Natural killer cell (primary cell): ENCODE results near the gene PLXNC1. TPM values are rescaled to one million over a fixed set of nuclear protein-coding genes. Genes with fewer than 3 reads are reported as not detected.

ENCODE experiments used
- ATAC-seq, 3 donors: fragments of 150-1000 bp in 2 of 3; fragments of 200-7000 bp in 1 of 3; cut with Tn5 transposase; 1 replicate in 1 of 3; 2 replicates in 2 of 3; pipeline ENCODE4 v1.10.0; 2021; ENCODE audit warnings: mild to moderate bottlenecking in 2 of 3, moderate library complexity in 2 of 3
- DNase-seq, 2 donors: peaks; one replicate each; pipeline versions ENCODE4 v3.0.0 to v3.0.0-alpha.2; 2013 to 2021; ENCODE audit warnings: mixed read lengths in 1 of 2
- H3K27ac ChIP-seq: one replicate; pipeline ENCODE4 v1.5.1; 2013; ENCODE audit warnings: mild to moderate bottlenecking, low read length
- H3K27me3 ChIP-seq: one replicate; pipeline ENCODE4 v1.6.1; 2013; ENCODE audit warnings: low read length; ENCODE audit not compliant: control insufficient read depth, insufficient read depth
- H3K36me3 ChIP-seq: one replicate; pipeline ENCODE4 v1.6.1; 2013; ENCODE audit warnings: low read length; ENCODE audit not compliant: control insufficient read depth, insufficient read depth
- H3K4me1 ChIP-seq: one replicate; pipeline ENCODE4 v1.6.1; 2013; ENCODE audit warnings: low read length; ENCODE audit not compliant: control insufficient read depth, insufficient read depth
- H3K4me3 ChIP-seq: one replicate; pipeline ENCODE4 v1.5.1; 2013; ENCODE audit warnings: low read length
- H3K9me3 ChIP-seq: one replicate; pipeline ENCODE4 v1.6.1; 2013; ENCODE audit warnings: low read length; ENCODE audit not compliant: control insufficient read depth, insufficient read depth
- H3K27ac Mint-ChIP-seq, 2 donors: one replicate each; pipeline ENCODE4 v1.8.0; 2022; ENCODE audit warnings: mild to moderate bottlenecking in 2 of 2, mixed read lengths in 2 of 2, moderate library complexity in 1 of 2
- H3K27me3 Mint-ChIP-seq, 2 donors: one replicate each; pipeline ENCODE4 v1.8.0; 2022; ENCODE audit warnings: low read depth in 2 of 2, mixed read lengths in 2 of 2
- H3K36me3 Mint-ChIP-seq: one replicate; pipeline ENCODE4 v1.8.0; 2022; ENCODE audit warnings: mixed read lengths
- H3K4me1 Mint-ChIP-seq, 2 donors: one replicate each; pipeline ENCODE4 v1.8.0; 2022; ENCODE audit warnings: mixed read lengths in 2 of 2
- H3K4me3 Mint-ChIP-seq: one replicate; pipeline ENCODE4 v1.8.0; 2022; ENCODE audit warnings: mild to moderate bottlenecking, moderate library complexity, mixed read lengths
- H3K9me3 Mint-ChIP-seq, 2 donors: one replicate each; pipeline ENCODE4 v1.8.0; 2022; ENCODE audit warnings: mixed read lengths in 2 of 2
- CTCF ChIP-seq: fragments of 200-600 bp; IDR thresholded peaks from one replicate; pipeline ENCODE4 v1.8.0; 2022; ENCODE audit warnings: antibody characterized with exemption
- WGBS: methylation state at CpG from one replicate; pipeline ENCODE4 v1.1.7; 2013; ENCODE audit warnings: missing lambda C conversion rate; ENCODE audit not compliant: insufficient coverage; 5-methylcytosine and 5-hydroxymethylcytosine counted together
- intact Hi-C: fragments of 100-400 bp; cut with micrococcal nuclease; formaldehyde crosslinking; loops from one replicate; pipeline ENCODE4 v1.14.2; 2022
- total RNA-seq, 4 donors: library from RNA; stranded (reverse); fragments of 120-200 nt in 1 of 4; gene quantifications; one replicate each; pipeline versions ENCODE4 v1.2.3 to v1.2.4, GENCODE V29; 2013 to 2022

PLXNC1 gene
- total RNA-seq, 3 donors from 2014 or later (not counting 1 experiment from before 2014, with no cell fraction given) = 22.0 to 30.7 (median 26.5) TPM

GRCh38 chr12:94239332-94239993, 91.1 kb downstream of the PLXNC1 start:
- no peak for DNase-seq
- H3K27ac Mint-ChIP-seq = peak overlapping the region in 1 of 2 donors; percentile 74
- peaks cover 27 to 38% of the 10 kb centered on the region in 2 donors for H3K4me1 Mint-ChIP-seq
- no peaks in the 10 kb centered on the region for H3K9me3 ChIP-seq
- H3K4me3 ChIP-seq = no peak overlapping the region
- peaks cover 12% of the 10 kb centered on the region for H3K4me1 ChIP-seq
- H3K27me3 Mint-ChIP-seq = no peaks in the 10 kb centered on the region
- no peak for ATAC-seq
- 97% methylated on average over 7 of the region's 7 CpGs for WGBS
- H3K4me3 Mint-ChIP-seq = no peak overlapping the region
- no peak for TF ChIP-seq CTCF
- peak overlapping the region; percentile 23 for H3K27ac ChIP-seq
- no peaks in the 10 kb centered on the region for H3K27me3 ChIP-seq
- H3K9me3 Mint-ChIP-seq = no peaks in the 10 kb centered on the region
- intact Hi-C loops = no loop called here
- H3K36me3 ChIP-seq = peaks cover 6% of the 10 kb centered on the region
- peaks cover 13% of the 10 kb centered on the region for H3K36me3 Mint-ChIP-seq

DNA sequence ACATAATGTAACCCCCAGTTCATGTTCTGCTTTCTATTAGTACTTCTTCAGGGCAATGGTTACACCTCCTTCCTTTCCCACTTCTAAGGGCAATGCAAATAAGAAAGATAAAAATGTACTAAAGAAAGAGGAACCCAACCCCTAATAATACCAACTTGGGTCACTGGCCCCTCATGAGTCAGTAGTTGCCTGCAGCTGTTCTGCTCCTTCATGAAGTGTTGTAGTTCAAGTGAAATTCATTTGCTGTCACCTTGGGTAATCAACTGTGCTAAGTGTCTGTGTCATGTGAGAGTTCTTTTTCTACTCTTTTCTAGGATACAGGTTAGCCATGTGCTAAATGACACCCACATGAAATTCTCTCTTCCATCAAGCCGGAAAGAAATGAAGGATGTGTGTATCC, 91.8 kb downstream of the PLXNC1 start:
- peaks cover 20% of the 10 kb centered on the region for H3K4me1 ChIP-seq
- ATAC-seq = no peak
- peaks cover 13% of the 10 kb centered on the region for H3K36me3 Mint-ChIP-seq

DNA sequence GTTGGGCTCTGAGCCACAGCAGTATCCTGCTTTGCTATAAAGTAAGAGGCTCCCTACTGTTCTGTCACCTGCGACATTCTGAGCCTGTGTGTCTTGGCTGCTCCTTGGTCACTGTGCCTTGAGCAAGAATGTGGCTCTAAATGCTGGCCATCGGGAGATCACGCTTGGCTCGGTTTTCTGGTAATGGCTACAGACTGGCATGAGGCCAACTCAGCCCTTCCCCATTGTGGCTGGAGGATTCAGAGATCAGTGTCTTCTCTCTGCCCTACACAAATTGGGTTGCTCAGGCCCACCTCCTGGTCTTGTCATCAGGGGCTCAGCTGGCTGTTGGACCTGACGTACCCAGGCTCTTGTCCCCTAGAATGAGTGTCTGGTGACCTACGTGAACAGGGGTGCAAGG, 94.5 kb downstream of the PLXNC1 start:
- no peaks in the 10 kb centered on the region for H3K9me3 Mint-ChIP-seq
- H3K27ac ChIP-seq = no peak overlapping the region
- ATAC-seq (no peak), DNase-seq (no peak)
- no peak overlapping the region for H3K4me3 ChIP-seq
- WGBS = 96% methylated on average over 6 of the region's 6 CpGs
- intact Hi-C loops = loop anchor here (5.0 kb wide), 1 partner anchor 36 kb away; no protein-coding TSS in a partner anchor
- peaks cover 55 to 61% of the 10 kb centered on the region in 2 donors for H3K4me1 Mint-ChIP-seq
- no peaks in the 10 kb centered on the region for H3K27me3 Mint-ChIP-seq
- H3K4me3 Mint-ChIP-seq = no peak overlapping the region
- H3K27me3 ChIP-seq = no peaks in the 10 kb centered on the region
- peaks cover 6% of the 10 kb centered on the region for H3K36me3 ChIP-seq
- peak overlapping the region in 1 of 2 donors; percentile 59 for H3K27ac Mint-ChIP-seq
- no peak for TF ChIP-seq CTCF
- peaks cover 39% of the 10 kb centered on the region for H3K4me1 ChIP-seq
- no peaks in the 10 kb centered on the region for H3K9me3 ChIP-seq
- peaks cover 13% of the 10 kb centered on the region for H3K36me3 Mint-ChIP-seq

More for the DNA sequence above, 91.8 kb downstream of the PLXNC1 start:
- no peak for DNase-seq
- no peaks in the 10 kb centered on the region for H3K9me3 Mint-ChIP-seq
- H3K4me3 Mint-ChIP-seq = no peak overlapping the region
- peak overlapping the region; percentile 9 for H3K27ac ChIP-seq
- H3K27me3 Mint-ChIP-seq = no peaks in the 10 kb centered on the region
- WGBS = 20% methylated on average over 1 of the region's 1 CpG
- intact Hi-C loops = loop anchor here (5.0 kb wide), 1 partner anchor 33 kb away; no protein-coding TSS in a partner anchor
- peaks cover 6% of the 10 kb centered on the region for H3K36me3 ChIP-seq
- no peak overlapping the region for H3K4me3 ChIP-seq
- H3K4me1 Mint-ChIP-seq = peaks cover 34 to 45% of the 10 kb centered on the region in 2 donors
- H3K27me3 ChIP-seq = no peaks in the 10 kb centered on the region
- H3K27ac Mint-ChIP-seq = peak overlapping the region in 1 of 2 donors; percentile 74
- no peaks in the 10 kb centered on the region for H3K9me3 ChIP-seq
- TF ChIP-seq CTCF = no peak
